ENCODE results near the gene ZNF143.

ZNF143 gene

GRCh38 chr11:9575260-9576240 lies 114.7 kb downstream of the ZNF143 start:
- peak; percentile 59 for DNase-seq

GRCh38 chr11:9576701-9577381 lies 116.0 kb downstream of the ZNF143 start:
- no peak for DNase-seq

DNA sequence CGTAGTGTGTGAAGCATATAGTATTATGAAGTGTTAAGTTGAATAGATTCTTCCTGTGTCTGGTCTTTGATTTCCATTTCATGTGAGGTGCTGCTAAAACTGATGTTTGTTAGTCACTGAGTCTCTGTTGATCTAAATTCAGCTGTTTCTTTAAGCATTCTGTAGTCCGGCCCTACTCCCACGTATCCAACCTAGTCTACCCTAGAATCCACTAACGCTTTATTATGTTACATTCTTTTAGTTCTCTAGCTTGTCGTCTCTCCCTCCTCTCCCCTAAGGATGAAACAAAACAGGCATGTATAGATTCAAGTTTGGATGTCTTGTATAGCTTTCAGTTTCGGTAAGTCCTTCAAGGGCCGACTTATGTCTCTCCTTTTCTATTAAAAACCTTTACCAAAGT lies 116.7 kb downstream of the ZNF143 start:
- no peak for DNase-seq
